GM21723 (cell line): ENCODE data around the gene TEX12.
"Not testable (repeated sequence)": the region's sequence is repeated elsewhere in the genome, so short reads cannot be mapped to it uniquely, and the experiment has no call there.

Experiments
- ATAC-seq: cut with Tn5 transposase; IDR thresholded peaks from one replicate; pipeline ENCODE4 v1.9.1; 2021; ENCODE audit warnings: mild to moderate bottlenecking, moderate library complexity; ENCODE audit not compliant: unreplicated experiment

TEX12 gene

GRCh38 chr11:112163875-112164685 lies 3.1 kb upstream of the TEX12 start, which contains the start of gene IL18:
TSS of gene IL18 (minus strand) at chr11:112164094. CDS start at chr11:112155053, 9,041 bp downstream.
- no peak for ATAC-seq

GRCh38 chr11:112165049-112165448 lies 2.1 kb upstream of the TEX12 start:
- ATAC-seq = no peak

DNA sequence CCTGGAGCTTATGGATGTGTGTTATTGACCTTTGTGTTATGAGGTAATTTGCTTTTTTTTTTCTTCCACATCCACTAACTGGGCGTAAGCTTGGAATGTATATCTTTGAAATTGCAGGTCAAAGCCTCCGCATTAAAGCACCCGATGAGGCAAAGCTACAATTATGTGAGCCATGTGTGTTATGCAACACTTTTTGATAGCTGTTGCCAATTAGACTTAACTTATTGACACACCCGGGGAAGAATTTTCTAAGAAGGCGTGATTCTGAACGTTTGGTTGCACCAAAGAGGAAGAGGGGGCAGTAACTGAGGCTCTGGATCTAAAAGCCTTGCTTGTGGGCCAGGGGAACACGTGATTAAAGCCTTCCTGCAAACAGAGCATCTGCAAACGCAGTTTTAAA lies 610 bp upstream of the TEX12 start:
- no peak for ATAC-seq

GRCh38 chr11:112172362-112172994 lies 5.3 kb downstream of the TEX12 start:
- peak; percentile 66 for ATAC-seq

- ATAC-seq = no peak
These were observed 6.0 kb downstream of the TEX12 start for GRCh38 chr11:112173152-112173551.

- peak; percentile 54 for ATAC-seq
These were observed 7.8 kb downstream of the TEX12 start, which contains the start of gene BCO2 for GRCh38 chr11:112174789-112175598. TSS of gene BCO2 (plus strand) at chr11:112175512. CDS start at chr11:112175602, 90 bp downstream.

GRCh38 chr11:112175599-112175952 lies 8.4 kb downstream of the TEX12 start:
- no peak for ATAC-seq

DNA sequence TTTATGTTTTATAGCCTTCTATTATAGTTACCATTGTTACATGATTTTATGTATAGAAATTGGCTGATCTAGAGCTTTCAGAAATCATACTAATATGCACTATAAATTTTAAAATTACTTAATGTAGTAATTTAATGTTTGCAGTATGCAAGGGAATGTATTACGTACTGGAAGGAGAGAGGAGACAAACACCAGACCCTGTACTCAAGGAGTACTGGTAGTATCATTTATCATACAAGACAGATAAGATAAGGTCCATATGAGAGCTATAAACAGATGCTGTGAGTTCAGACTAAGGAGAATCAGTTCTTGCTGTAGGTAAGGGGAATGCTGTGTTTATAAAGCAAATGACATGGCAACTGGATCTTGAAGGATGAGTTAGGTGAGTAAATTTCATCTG lies 8.9 kb downstream of the TEX12 start:
- no peak for ATAC-seq

- no peak for ATAC-seq
These were observed 10.4 kb downstream of the TEX12 start for GRCh38 chr11:112177589-112177988.

DNA sequence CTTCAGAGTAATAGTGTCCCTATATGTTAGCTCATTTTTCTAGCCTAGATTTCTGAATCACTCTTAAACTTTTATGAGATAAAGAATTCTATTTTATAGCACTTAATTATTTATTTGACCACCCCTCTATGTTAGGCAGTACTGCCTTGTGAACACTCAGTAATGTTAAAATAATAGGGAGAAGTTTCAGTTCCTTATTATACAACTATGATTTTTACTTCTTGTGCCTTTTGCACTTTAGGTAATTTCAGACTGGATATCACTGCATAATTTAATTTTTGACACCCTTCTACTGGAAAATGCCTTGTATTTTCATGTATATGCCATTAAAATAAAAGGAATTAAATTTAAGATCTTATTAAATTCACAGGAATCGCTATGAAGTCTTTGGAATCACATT lies 11.3 kb downstream of the TEX12 start:
- no peak for ATAC-seq

- ATAC-seq = no peak
These were observed 11.8 kb downstream of the TEX12 start for GRCh38 chr11:112178936-112179335.

GRCh38 chr11:112179601-112180000 lies 12.4 kb downstream of the TEX12 start:
- ATAC-seq = peak; percentile 73

DNA sequence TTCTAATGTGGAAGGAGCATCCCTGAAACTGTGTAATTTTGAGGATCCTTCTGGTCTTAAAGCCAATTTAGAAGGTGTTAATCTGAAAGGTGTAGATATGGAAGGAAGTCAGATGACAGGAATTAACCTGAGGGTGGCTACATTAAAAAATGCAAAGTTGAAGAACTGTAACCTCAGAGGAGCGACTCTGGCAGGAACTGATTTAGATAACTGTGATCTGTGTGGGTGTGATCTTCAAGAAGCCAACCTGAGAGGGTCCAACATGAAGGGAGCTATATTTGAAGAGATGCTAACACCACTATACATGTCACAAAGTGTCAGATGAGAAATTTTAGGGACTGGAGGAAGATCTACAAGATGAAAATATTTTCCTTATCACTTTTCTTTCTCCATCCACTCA lies 15.7 kb downstream of the TEX12 start:
- ATAC-seq = no peak

DNA sequence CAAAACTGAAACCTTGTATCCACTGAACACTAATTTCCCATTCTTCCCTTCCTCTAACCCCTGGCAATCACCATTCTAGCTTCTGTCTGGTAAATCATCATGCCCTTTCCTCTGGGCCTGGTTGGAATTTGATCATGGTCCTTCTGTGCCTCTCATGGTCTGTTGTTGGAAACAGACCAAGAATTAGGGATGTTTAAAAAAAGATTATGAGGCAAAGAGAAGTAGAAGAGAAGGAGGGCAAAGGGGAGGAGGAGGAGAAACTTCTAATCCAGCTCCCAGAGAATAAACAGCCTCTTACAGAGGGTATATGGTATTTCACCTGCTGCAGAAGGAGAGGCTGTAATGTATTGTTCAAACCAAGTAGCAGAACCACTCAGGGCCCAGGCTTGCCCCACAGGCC lies 18.7 kb downstream of the TEX12 start:
- ATAC-seq = no peak

DNA sequence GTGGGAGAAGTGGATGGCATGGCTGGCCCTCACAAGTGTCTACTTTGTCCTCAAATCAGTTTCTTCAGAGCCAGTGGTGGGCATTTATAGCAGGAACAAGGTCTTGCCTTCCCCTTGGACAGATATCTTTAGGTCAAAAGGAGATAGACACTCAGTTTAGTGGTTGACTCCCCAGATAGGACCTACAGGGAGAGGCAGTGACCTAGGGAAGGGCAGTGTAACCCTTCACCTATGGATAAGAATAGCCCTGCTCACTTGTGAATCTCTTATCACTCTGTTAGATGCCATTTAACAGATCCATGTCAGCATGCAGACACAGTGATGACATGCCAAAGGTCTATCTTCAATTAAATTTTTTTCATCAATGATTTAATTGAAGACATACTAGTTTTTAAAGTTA lies 19.1 kb downstream of the TEX12 start:
- ATAC-seq = no peak

DNA sequence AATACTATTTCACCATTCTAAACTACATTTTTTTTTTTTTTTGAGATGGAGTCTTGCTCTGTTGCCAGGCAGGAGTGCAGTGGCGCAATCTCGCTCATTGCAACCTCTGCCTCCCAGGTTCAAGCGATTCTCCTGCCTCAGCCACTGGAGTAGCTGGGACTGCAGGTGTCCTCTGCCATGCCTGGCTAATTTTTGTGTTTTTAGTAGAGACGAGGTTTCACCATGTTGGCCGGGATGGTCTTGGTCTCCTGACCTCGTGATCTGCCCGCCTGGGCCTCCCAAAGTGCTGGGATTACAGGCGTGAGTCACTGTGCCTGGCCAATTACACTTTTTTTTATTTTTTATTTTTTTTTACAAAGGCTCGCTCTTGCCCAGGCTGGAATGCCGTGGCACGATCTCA lies 27.9 kb downstream of the TEX12 start:
- ATAC-seq = not testable (repeated sequence)

GRCh38 chr11:112195951-112196351 lies 28.8 kb downstream of the TEX12 start:
- no peak for ATAC-seq

DNA sequence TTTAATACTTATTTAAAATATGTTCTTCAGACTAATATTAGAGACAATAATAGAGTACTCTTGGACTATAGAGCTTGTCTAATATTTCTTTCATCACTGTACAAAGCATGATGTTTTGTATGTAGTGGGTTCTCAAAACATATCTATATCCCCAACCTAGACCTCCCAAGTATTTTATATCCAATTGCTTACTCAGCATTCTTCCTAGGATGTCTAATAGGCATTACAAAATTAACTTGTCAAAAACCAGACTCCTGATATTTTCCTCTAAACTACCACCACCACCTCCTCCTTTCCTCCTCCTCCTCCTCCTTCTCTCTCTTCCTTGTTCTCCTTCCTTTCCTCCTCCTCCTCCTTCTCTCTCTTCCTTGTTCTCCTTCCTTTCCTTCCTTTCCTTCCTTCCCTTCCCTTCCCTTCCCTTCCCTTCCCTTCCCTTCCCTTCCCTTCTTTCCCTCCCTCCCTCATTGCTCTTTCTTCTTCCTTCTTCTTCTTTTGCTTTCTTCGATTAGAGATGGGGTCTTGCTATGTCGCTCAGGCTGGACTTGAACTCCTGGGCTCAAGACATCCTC lies 29.4 kb downstream of the TEX12 start:
- ATAC-seq = no peak

DNA sequence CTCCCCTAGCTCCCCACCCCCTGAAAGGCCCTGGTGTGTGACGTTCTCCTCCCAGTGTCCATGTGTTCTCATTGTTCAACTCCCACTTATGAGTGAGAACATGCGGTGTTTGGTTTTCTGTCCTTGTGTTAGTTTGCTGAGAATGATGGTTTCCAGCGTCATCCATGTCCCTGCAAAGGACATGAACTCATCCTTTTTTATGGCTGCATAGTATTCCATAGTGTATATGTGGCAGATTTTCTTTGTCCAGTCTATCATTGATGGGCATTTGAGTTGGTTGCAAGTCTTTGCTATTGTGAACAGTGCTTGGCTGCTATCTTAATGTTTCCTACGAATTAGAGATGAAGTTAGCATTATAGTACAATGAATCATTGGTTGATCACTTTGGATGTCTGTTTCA lies 31.9 kb downstream of the TEX12 start:
- ATAC-seq = not testable (repeated sequence)

DNA sequence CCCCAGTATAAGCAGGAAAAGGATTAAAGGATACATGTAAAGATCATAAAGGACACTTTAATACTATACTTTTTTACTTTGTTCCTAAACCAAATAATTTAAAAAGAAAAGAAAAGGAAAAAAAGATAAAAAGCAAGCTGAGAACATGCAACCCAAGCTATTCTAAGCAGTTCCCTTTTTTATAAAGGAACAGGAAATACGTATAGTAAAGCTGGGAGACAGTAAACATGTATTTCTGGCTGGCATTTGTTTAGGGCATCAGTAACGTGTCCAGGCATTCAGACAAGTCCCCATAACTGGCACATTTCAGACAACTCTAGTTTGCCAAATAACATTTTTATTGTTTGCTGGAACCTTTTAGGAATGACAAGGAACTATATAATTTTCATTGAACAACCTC lies 33.1 kb downstream of the TEX12 start:
- no peak for ATAC-seq

GRCh38 chr11:112206071-112206470 lies 38.9 kb downstream of the TEX12 start:
- ATAC-seq = no peak
